ENCODE data around the gene CD68.

Gene CD68

DNA sequence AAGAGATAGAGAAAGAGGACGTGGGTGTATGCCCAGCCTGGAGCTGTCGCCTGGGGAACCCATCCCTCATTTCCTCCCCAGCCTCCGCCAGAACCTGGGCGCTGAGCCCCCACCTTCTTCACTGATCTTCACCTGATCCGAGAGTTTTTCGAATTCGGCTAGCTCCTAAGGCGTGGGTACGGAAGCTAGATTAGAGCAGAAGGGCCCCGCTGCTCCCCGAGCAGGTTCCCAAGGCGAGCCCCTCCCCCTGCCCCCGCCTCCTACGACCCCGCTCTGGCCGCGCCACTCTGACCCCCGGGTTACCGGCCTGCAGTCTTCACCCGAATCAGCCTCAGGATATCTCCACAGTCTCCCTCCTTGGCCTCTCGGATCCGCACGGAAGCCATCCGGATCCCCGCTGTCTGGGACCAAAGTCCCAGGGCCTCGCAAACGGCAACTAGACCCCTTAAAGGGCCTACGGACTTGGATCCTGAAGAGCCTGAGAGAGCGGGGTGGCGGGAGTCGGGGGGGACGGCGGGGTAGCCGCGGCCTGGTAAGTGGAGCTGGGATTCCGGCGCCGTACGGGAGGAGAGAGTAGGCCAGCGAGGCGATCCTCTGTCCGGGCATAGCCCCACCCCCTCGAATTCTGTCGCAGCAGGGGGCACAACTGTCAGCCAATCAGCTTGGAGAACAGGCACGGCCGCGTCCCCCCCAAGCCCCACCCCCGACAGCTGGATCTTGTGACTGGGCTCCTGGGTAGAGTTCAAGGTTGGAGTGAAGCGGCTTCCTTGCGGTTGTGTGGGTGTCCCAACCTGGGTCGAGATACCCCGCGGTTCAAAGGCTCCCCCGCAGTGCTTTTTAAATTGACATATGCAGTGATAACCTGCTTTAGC lies 48.0 kb downstream of the CD68 start, which contains the start of gene SAT2:
Gene SAT2 (minus strand): TSS at position 572 of the 872 bp plus-strand sequence. CDS start 186 bp downstream, at position 386.
- Mint-ChIP-seq H3K27ac (peak within 1 kb of the TSS; percentile 94 to 98 (median 97)), H3K36me3 (ENCODE audit: low read depth) (peaks cover 13% of the 10 kb centered on the region), H3K4me3 (peak within 1 kb of the TSS; percentile 97 to 98 (median 97)), H3K27me3 (ENCODE audit: low read depth) (no peaks in the 10 kb centered on the region), H3K9me3 (no peaks in the 10 kb centered on the region), H3K4me1 (peaks cover 10% of the 10 kb centered on the region)
- TF ChIP-seq, protein P1, sequence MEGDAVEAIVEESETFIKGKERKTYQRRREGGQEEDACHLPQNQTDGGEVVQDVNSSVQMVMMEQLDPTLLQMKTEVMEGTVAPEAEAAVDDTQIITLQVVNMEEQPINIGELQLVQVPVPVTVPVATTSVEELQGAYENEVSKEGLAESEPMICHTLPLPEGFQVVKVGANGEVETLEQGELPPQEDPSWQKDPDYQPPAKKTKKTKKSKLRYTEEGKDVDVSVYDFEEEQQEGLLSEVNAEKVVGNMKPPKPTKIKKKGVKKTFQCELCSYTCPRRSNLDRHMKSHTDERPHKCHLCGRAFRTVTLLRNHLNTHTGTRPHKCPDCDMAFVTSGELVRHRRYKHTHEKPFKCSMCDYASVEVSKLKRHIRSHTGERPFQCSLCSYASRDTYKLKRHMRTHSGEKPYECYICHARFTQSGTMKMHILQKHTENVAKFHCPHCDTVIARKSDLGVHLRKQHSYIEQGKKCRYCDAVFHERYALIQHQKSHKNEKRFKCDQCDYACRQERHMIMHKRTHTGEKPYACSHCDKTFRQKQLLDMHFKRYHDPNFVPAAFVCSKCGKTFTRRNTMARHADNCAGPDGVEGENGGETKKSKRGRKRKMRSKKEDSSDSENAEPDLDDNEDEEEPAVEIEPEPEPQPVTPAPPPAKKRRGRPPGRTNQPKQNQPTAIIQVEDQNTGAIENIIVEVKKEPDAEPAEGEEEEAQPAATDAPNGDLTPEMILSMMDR (IDR thresholded peaks at IDR 0.05; ENCODE audit: unreplicated experiment in 3 of 3) = no peak

DNA sequence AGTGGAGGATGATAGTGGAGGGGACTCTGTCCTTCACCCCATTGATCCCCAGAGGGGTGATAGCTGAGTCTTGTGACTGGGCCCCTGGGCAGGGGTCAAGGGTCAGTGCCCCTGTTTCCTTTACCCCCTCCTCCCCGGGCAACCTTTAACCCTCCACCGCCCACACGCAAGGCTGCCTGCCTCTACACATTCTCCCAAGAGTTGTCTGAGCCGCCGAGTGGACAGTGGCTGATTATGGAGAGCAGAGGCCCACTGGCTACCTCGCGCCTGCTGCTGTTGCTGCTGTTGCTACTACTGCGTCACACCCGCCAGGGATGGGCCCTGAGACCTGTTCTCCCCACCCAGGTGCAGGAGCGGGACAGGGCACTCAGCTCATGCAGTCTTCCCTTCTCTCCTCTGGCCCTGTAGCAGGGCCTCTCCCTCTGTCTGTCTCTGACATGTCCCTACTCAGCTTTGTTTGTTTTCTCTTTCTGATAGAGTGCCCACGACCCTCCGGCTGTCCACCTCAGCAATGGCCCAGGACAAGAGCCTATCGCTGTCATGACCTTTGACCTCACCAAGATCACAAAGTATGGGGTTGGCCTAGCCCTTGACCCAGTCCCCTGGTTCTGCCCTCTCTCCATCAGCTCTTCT lies 50.6 kb downstream of the CD68 start, which contains the start of gene SHBG:
Gene SHBG (plus strand): TSS at position 197 of the 633 bp plus-strand sequence. CDS start 38 bp downstream, at position 235.
- peak within 1 kb of the TSS; percentile 30 to 65 (median 31) for H3K4me3 Mint-ChIP-seq
- H3K27ac Mint-ChIP-seq = peak within 1 kb of the TSS; percentile 3 to 43 (median 21)
- no peaks in the 10 kb centered on the region for H3K27me3 Mint-ChIP-seq (ENCODE audit: low read depth)
- H3K36me3 Mint-ChIP-seq (ENCODE audit: low read depth) = peaks cover 10% of the 10 kb centered on the region
- H3K9me3 Mint-ChIP-seq = no peaks in the 10 kb centered on the region
- TF ChIP-seq, protein P1 (IDR thresholded peaks at IDR 0.05; ENCODE audit: unreplicated experiment in 3 of 3) = no peak
- H3K4me1 Mint-ChIP-seq = peaks cover 10% of the 10 kb centered on the region
